ENCODE measurements around the gene DNASE1L3. TPM values are rescaled to one million over a fixed set of nuclear protein-coding genes. Genes with fewer than 3 reads are reported as not detected.

DNASE1L3 gene
- total RNA-seq, 4 donors from 2014 or later = 0.80 to 2.9 (median 2.2) TPM; not detected in 1

GRCh38 chr3:58236527-58237237 lies 25.9 kb upstream of the DNASE1L3 start:
- H3K36me3 ChIP-seq = no peaks in the 10 kb centered on the region
- no peak for DNase-seq (ENCODE audit: extremely low spot score)

GRCh38 chr3:58235970-58236369 lies 25.2 kb upstream of the DNASE1L3 start:
- H3K4me1 ChIP-seq = peaks cover 15 to 25% (median 21%) of the 10 kb centered on the region in 4 donors
- no peaks in the 10 kb centered on the region for H3K9me3 ChIP-seq
- intact Hi-C loops (cut with DNase I) = loop anchor here (2.0 kb wide), 1 partner anchor 71 kb away; the partner anchor contains the start of genes HTD2 and RPP14
- no peak overlapping the region for H3K27ac ChIP-seq (replicated peaks in 1 of 4)
- H3K27me3 ChIP-seq = no peaks in the 10 kb centered on the region
- no peaks in the 10 kb centered on the region for H3K36me3 ChIP-seq
- no peak overlapping the region for H3K4me3 ChIP-seq
- TF ChIP-seq EP300 (IDR thresholded peaks at IDR 0.05) (no peak), POLR2A (IDR thresholded peaks at IDR 0.05; ENCODE audit: low read depth) (no peak), POLR2AphosphoS5 (IDR thresholded peaks at IDR 0.05) (no peak)
- TF ChIP-seq, protein P1, sequence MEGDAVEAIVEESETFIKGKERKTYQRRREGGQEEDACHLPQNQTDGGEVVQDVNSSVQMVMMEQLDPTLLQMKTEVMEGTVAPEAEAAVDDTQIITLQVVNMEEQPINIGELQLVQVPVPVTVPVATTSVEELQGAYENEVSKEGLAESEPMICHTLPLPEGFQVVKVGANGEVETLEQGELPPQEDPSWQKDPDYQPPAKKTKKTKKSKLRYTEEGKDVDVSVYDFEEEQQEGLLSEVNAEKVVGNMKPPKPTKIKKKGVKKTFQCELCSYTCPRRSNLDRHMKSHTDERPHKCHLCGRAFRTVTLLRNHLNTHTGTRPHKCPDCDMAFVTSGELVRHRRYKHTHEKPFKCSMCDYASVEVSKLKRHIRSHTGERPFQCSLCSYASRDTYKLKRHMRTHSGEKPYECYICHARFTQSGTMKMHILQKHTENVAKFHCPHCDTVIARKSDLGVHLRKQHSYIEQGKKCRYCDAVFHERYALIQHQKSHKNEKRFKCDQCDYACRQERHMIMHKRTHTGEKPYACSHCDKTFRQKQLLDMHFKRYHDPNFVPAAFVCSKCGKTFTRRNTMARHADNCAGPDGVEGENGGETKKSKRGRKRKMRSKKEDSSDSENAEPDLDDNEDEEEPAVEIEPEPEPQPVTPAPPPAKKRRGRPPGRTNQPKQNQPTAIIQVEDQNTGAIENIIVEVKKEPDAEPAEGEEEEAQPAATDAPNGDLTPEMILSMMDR (IDR thresholded peaks at IDR 0.05) = no peak
- no peak for DNase-seq (ENCODE audit: extremely low spot score)
- WGBS = 82% methylated on average over 4 of the region's 4 CpGs

More at GRCh38 chr3:58236527-58237237, 25.9 kb upstream of the DNASE1L3 start:
- TF ChIP-seq EP300 (IDR thresholded peaks at IDR 0.05) (no peak), POLR2A (IDR thresholded peaks at IDR 0.05; ENCODE audit: low read depth) (no peak), POLR2AphosphoS5 (IDR thresholded peaks at IDR 0.05) (no peak)
- TF ChIP-seq, protein P1 (IDR thresholded peaks at IDR 0.05) = no peak
- H3K4me1 ChIP-seq = peaks cover 15 to 27% (median 21%) of the 10 kb centered on the region in 4 donors
- 19% methylated on average over 24 of the region's 24 CpGs for WGBS
- H3K27me3 ChIP-seq = no peaks in the 10 kb centered on the region
- H3K4me3 ChIP-seq = peak overlapping the region; percentile 80 to 90 (median 85)
- no peaks in the 10 kb centered on the region for H3K9me3 ChIP-seq
- intact Hi-C loops (cut with DNase I) = loop anchor here (2.0 kb wide), 1 partner anchor 70 kb away; the partner anchor contains the start of genes HTD2 and RPP14
- H3K27ac ChIP-seq (replicated peaks in 1 of 4) = peak overlapping the region; percentile 79 to 89 (median 85)

- 46% methylated on average over 4 of the region's 4 CpGs for WGBS
- H3K36me3 ChIP-seq = no peaks in the 10 kb centered on the region
- no peak overlapping the region for H3K27ac ChIP-seq (replicated peaks in 1 of 4)
- no peak for DNase-seq (ENCODE audit: extremely low spot score)
- no peak overlapping the region for H3K4me3 ChIP-seq
- TF ChIP-seq POLR2AphosphoS5 (IDR thresholded peaks at IDR 0.05) (no peak), POLR2A (IDR thresholded peaks at IDR 0.05; ENCODE audit: low read depth) (no peak), EP300 (IDR thresholded peaks at IDR 0.05) (no peak)
- TF ChIP-seq, protein P1 (IDR thresholded peaks at IDR 0.05) = no peak
- H3K9me3 ChIP-seq = no peaks in the 10 kb centered on the region
- H3K4me1 ChIP-seq = peaks cover 15 to 27% (median 20%) of the 10 kb centered on the region in 4 donors
- H3K27me3 ChIP-seq = no peaks in the 10 kb centered on the region
- intact Hi-C loops (cut with DNase I) = no loop called here
Measured at GRCh38 chr3:58234516-58234931, 23.8 kb upstream of the DNASE1L3 start.

- Histone ChIP-seq H3K27ac (replicated peaks in 1 of 4) (no peak overlapping the region), H3K4me3 (no peak overlapping the region), H3K27me3 (no peaks in the 10 kb centered on the region), H3K4me1 (peaks cover 4 to 12% (median 5%) of the 10 kb centered on the region in 4 donors), H3K36me3 (no peaks in the 10 kb centered on the region), H3K9me3 (no peaks in the 10 kb centered on the region)
- intact Hi-C loops (cut with DNase I) = no loop called here
- DNase-seq (ENCODE audit: extremely low spot score) = no peak
- TF ChIP-seq POLR2AphosphoS5 (IDR thresholded peaks at IDR 0.05) = no peak
- no peak for TF ChIP-seq POLR2A (IDR thresholded peaks at IDR 0.05; ENCODE audit: low read depth)
- TF ChIP-seq EP300 (IDR thresholded peaks at IDR 0.05) = no peak
- TF ChIP-seq, protein P1 (IDR thresholded peaks at IDR 0.05) = no peak
- 22% methylated on average over 2 of the region's 2 CpGs for WGBS
Measured at GRCh38 chr3:58231666-58232065, 20.9 kb upstream of the DNASE1L3 start.

Data from esophagus muscularis mucosa (tissue), 4 donors.